Nucleus accumbens (tissue), 56 donors: Measurements from ENCODE around the gene ZNF442.
"Not testable (repeated sequence)": the region's sequence is repeated elsewhere in the genome, so short reads cannot be mapped to it uniquely, and the experiment has no call there.

Experiments used
- DNase-seq, 56 donors: peaks; one replicate each; lab custom pipeline; 2025; lab: John Stamatoyannopoulos, UW

The ZNF442 gene

GRCh38 chr19:12331211-12331941 lies 34.1 kb downstream of the ZNF442 start:
- no peak for DNase-seq

DNA sequence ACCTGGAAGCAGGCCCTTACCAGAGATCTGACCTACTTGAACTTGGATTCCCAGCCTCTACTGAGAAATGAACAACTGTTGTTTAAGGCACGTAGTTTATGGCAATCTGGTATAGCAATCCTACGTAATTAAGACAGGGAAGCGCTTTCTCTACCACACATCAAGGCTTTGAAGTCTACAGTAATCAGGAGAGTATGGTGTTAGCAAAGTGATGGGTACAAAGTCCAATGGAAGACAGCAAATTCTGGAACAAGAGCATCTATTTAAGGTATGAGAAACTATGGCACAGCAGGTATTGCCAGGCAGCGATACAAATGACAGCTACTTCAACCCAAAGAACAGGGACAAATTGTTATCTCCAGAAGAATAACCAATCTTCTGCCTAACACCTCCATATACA lies 35.1 kb downstream of the ZNF442 start:
- DNase-seq: no peak

GRCh38 chr19:12325690-12326089 lies 39.8 kb downstream of the ZNF442 start:
- no peak for DNase-seq

DNA sequence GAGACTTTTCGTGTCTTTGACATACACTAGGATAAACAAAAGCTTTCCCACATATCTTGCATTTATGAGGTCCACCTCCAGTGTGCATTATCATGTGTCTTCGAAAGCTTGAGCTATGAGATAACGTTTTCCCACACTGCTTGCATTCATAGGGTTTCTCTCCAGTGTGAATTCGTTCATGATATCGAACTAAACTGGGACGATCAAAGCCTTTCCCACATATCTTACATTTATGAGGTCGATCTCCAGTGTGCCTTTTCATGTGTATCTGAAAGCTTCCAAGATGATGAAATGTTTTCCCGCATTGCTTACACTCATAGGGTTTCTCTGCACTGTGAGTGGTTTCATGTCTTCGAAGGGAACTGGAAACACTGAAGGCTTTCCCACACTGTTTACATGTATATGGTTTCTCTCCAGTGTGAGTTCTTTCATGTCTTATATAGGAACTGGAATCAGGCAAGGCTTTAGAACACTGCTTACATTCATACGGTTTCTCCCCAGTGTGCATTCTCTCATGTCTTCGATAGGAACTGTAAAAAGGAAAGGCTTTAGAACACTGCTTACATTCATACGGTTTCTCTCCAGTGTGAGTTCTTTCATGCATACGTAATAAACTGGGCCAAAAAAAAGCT lies 46.6 kb downstream of the ZNF442 start:
- no peak for DNase-seq

GRCh38 chr19:12314553-12314952 lies 50.9 kb downstream of the ZNF442 start:
- no peak for DNase-seq

GRCh38 chr19:12308891-12309290 lies 56.6 kb downstream of the ZNF442 start:
- not testable (repeated sequence) for DNase-seq
